ENCODE data around the gene TACC2. TPM values are rescaled to one million over a fixed set of nuclear protein-coding genes. Genes with fewer than 3 reads are reported as not detected.

TACC2 gene
- total RNA-seq, 1 donor from 2014 or later, result not detected

DNA sequence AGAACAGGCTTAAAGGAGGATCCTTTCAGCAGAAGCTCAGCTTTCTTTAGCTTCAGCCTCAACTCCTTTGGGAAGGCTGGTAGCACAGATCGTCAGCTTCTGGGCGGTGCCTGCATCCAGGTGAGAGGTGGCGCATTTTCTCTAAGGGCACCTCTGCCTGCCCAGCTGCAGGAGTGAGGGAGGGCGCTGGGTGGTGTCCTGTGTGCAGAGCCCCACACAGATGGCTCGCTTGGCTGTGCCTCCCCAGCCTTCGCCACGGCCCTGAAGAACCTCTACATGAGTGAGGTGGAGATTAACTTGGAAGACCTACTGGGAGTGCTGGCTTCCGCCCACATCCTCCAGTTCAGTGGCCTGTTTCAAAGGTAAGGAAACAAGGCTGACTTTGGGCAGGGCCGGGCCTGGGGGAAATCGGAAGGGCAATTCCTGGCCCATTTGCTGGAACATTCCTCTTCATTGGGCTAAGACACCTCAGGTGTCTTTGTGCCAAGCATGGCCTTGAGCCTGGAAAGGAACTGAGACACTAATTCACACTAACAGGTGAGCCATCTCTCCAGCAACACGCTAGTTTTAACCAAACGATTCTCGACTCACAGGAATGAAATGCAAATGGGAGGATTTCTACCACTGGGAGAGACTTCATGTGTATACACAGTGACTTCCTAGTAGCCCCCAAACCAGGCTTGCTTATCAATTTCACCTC is 302.0 kb downstream of the TACC2 start:
- Mint-ChIP-seq H3K9me3 (no peaks in the 10 kb centered on the region), H3K4me3 (ENCODE audit: low read depth) (no peak overlapping the region), H3K27ac (no peak overlapping the region), H3K36me3 (ENCODE audit: low read depth) (no peaks in the 10 kb centered on the region), H3K27me3 (ENCODE audit: low read depth) (no peaks in the 10 kb centered on the region), H3K4me1 (ENCODE audit: low read depth) (peaks cover 14% of the 10 kb centered on the region)
- no peak for DNase-seq (ENCODE audit: low spot score)
- intact Hi-C loops (cut with micrococcal nuclease), result no loop called here

DNA sequence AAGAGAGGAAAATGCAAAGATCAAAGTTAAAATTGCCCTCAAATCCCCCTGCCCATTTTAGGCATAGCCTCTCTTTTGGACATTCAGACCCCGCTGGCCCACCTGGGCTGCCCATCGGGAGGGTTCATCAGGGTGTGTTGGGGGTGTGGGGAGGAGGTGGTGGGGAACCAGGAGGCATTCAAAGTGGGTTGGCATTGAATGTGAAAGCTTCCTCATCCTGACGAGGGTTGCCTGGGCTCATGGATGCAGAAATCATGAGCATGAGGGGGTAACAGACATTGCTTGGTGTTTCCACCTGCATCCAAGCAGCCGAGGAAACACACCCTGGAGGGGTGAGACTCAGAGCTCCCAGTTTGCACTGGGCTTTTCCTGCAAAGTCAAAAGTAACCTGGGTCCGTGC is 302.8 kb downstream of the TACC2 start:
- intact Hi-C loops (cut with micrococcal nuclease), result no loop called here
- no peaks in the 10 kb centered on the region for H3K36me3 Mint-ChIP-seq (ENCODE audit: low read depth)
- H3K9me3 Mint-ChIP-seq, result no peaks in the 10 kb centered on the region
- no peak for DNase-seq (ENCODE audit: low spot score)
- no peak overlapping the region for H3K27ac Mint-ChIP-seq
- no peak overlapping the region for H3K4me3 Mint-ChIP-seq (ENCODE audit: low read depth)
- peaks cover 14% of the 10 kb centered on the region for H3K4me1 Mint-ChIP-seq (ENCODE audit: low read depth)
- H3K27me3 Mint-ChIP-seq (ENCODE audit: low read depth), result no peaks in the 10 kb centered on the region

DNA sequence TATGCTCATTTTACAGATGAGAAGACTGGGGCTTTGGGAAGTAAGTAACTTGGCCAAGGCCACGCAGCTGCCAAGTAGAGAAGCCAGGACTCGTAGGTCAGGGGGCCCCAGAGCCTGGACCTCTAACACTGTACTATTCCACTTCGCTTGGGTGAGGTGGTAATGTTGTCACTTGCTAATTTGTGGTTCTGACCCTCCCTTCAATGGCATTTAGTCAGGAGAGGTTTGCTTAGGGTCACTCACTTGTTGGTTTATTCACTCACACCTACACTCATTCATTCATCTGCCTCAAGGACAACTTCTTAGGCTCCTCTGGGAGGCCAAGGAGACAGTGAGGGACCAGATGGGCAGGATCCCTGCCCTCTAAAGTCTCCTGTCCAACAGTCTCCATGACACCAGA is 303.4 kb downstream of the TACC2 start:
- no peak overlapping the region for H3K4me3 Mint-ChIP-seq (ENCODE audit: low read depth)
- H3K27ac Mint-ChIP-seq, result no peak overlapping the region
- intact Hi-C loops (cut with micrococcal nuclease), result no loop called here
- no peak for DNase-seq (ENCODE audit: low spot score)
- peaks cover 3% of the 10 kb centered on the region for H3K27me3 Mint-ChIP-seq (ENCODE audit: low read depth)
- no peaks in the 10 kb centered on the region for H3K36me3 Mint-ChIP-seq (ENCODE audit: low read depth)
- H3K4me1 Mint-ChIP-seq (ENCODE audit: low read depth), result peaks cover 14% of the 10 kb centered on the region
- no peaks in the 10 kb centered on the region for H3K9me3 Mint-ChIP-seq

DNA sequence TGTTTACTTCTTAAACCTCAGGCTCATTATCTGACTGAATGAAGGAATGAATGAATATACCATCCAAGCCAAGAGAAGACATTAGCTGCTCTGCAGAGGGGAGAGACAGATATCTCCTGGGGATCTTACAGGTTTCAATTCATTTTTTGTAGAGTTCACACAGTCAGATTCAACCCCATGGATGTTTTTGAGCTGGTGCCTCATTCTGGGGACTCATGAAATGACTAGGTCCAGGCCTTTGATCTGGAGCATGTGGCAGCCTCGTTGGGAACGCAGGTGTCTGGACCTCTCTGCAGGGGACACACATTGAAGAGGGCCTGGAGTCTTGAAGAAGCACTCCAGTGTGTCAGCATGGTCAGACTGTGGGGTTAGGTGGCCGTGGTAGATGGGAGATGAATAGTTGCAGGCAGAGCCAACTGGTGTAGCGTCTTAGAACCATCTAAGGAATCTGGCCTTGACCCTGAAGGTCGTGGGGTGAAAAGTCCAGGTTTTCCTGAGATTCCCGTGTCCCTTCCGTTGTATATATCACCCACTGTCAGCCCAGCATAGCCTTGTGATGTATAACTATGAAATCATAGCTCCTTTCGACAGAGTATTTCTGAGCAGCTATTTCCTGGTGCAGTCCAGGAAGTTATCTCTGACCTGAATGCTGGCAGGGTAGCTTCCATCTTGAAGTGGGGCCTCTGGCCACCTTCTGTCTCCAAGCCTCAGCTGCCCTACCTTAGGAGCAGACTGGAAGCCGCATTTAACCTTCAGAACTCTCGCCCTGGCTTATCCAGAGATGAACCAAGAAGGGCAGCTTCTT is 304.4 kb downstream of the TACC2 start:
- intact Hi-C loops (cut with micrococcal nuclease), result no loop called here
- no peak overlapping the region for H3K27ac Mint-ChIP-seq
- no peak for DNase-seq (ENCODE audit: low spot score)
- H3K27me3 Mint-ChIP-seq (ENCODE audit: low read depth), result peaks cover 3% of the 10 kb centered on the region
- H3K4me1 Mint-ChIP-seq (ENCODE audit: low read depth), result peaks cover 14% of the 10 kb centered on the region
- H3K9me3 Mint-ChIP-seq, result no peaks in the 10 kb centered on the region
- H3K4me3 Mint-ChIP-seq (ENCODE audit: low read depth), result no peak overlapping the region
- H3K36me3 Mint-ChIP-seq (ENCODE audit: low read depth), result no peaks in the 10 kb centered on the region

DNA sequence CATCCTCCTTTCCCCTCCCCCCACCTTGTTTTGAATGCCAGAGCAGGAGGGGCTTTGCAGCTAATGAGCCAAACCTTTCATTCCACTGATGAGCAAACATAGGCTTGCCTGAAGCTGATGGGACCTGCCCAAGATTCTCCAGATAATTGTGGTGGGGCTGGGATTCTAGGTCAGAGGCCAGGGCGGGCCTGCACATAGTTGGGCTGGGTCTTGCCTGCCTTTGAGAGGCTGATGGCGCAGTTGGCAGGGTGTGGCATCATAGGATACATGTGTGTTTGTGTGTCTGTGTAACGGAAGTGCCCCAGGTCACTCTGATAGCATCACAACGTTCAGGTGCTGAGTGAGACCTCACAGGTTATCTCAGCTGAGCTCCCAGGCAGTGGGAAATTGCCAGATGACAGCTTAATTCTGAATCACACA is 305.0 kb downstream of the TACC2 start:
- H3K27me3 Mint-ChIP-seq (ENCODE audit: low read depth), result peaks cover 3% of the 10 kb centered on the region

DNA sequence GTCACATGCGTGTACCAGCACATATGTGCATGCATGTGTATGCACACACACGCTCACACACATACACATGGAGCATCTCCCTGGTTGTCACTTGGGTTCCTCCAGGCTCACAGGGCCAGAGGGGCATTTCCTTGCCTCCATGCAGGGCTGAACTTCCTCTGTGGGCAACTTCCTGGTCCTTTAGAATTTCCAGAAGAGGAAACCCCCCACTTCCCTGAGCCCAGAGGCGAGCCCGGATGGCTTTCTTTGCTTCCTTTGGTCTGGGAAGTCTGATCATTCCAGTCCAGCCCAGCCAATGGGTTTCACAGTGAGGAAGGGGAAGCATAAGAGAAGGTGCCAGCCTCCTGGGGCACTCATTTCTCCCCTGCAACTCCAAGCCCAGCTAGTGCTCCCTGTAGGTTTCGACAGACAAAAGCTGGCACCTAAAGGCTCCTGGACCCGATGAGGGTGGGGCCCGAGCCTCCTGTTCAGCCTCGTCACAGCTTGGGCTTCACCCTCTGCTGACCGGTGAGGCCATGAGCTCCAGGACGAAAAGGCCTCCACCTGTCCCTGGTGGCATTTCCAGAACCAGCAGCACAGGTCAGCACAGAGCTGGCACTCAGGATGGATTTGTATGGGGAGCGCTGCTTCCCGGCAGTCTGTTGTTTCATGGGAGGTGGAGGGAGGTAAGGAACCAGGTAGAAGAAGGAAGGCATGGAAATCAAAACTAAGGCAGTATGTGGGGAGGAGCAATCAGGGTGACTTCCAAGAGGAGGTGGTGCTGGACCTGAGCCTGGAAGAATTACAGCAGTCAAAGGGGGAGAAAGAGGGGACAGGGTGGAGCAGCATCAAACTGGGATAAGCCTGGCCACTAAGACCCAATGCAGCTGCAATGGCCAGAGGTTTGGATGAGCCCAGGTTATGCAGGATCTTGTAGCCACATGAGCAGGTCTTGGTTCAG is 305.8 kb downstream of the TACC2 start:
- intact Hi-C loops (cut with micrococcal nuclease), result no loop called here
- H3K27ac Mint-ChIP-seq, result no peak overlapping the region
- no peaks in the 10 kb centered on the region for H3K9me3 Mint-ChIP-seq

More for the DNA sequence above, 305.0 kb downstream of the TACC2 start:
- Mint-ChIP-seq H3K4me3 (ENCODE audit: low read depth) (no peak overlapping the region), H3K9me3 (no peaks in the 10 kb centered on the region), H3K4me1 (ENCODE audit: low read depth) (peaks cover 14% of the 10 kb centered on the region), H3K36me3 (ENCODE audit: low read depth) (no peaks in the 10 kb centered on the region), H3K27ac (no peak overlapping the region)
- DNase-seq (ENCODE audit: low spot score), result no peak
- intact Hi-C loops (cut with micrococcal nuclease), result no loop called here

DNA sequence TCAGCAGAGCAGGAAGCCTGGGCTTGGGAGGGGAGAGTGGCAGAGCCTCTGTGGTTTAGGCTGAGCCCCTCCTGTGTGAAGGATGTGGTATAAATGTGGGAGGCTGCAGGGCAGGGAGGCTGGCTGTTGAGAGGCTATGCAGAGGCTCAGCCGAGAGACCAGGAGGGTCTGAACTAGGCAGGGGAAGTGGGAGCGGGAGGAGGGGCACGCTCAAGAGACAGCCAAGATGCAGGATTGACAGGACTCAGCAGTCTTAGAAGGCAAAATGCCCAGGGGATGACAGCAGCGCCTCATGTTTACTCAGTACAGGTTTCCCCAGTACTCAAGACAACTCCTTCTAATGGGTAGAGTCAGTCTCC is 306.5 kb downstream of the TACC2 start:
- no peak overlapping the region for H3K27ac Mint-ChIP-seq
- H3K27me3 Mint-ChIP-seq (ENCODE audit: low read depth), result peaks cover 4% of the 10 kb centered on the region
- H3K4me1 Mint-ChIP-seq (ENCODE audit: low read depth), result peaks cover 13% of the 10 kb centered on the region
- no peaks in the 10 kb centered on the region for H3K9me3 Mint-ChIP-seq
- intact Hi-C loops (cut with micrococcal nuclease), result no loop called here
- H3K4me3 Mint-ChIP-seq (ENCODE audit: low read depth), result no peak overlapping the region
- DNase-seq (ENCODE audit: low spot score), result no peak
- H3K36me3 Mint-ChIP-seq (ENCODE audit: low read depth), result no peaks in the 10 kb centered on the region

More for the DNA sequence above, 305.8 kb downstream of the TACC2 start:
- H3K4me1 Mint-ChIP-seq (ENCODE audit: low read depth), result peaks cover 16% of the 10 kb centered on the region
- peaks cover 4% of the 10 kb centered on the region for H3K27me3 Mint-ChIP-seq (ENCODE audit: low read depth)
- no peaks in the 10 kb centered on the region for H3K36me3 Mint-ChIP-seq (ENCODE audit: low read depth)
- no peak for DNase-seq (ENCODE audit: low spot score)
- no peak overlapping the region for H3K4me3 Mint-ChIP-seq (ENCODE audit: low read depth)

DNA sequence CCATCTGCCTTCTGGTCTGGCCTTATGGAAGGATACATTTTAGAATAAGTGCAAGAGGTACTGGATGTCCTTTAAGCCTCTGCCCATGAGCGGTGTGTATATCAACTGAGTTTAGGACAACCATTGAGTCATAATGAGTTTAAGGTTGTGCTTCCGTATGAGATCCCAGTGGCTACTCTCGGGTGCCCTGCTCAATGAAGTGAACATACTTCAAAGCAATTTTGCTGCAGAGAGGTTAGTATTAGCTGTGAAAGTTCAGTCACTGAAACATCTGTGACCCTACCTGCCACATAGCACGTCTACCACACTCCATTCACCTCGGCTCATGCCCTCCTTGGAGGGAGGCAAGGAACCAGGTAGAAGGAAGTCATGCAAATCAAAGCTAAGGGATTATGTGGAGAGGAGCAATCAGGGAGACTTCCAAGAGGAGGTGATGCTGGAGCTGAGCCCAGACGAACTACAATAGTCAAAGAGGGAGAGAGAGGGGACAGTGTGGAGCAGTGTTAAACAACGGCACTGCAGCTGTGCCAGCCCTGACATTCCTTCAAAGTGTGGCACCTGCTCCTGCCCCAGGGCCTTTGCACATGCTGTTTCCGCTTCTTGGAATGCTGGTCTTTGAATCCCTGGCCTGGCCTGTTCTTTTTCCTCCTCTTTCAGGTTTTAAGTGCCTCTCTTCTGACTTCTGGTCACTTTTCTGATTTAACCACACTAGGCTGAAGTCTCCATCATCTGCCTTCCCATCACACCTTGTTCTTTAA is 307.6 kb downstream of the TACC2 start:
- H3K27me3 Mint-ChIP-seq (ENCODE audit: low read depth), result peaks cover 4% of the 10 kb centered on the region
- peaks cover 13% of the 10 kb centered on the region for H3K4me1 Mint-ChIP-seq (ENCODE audit: low read depth)
- no peak for DNase-seq (ENCODE audit: low spot score)
- intact Hi-C loops (cut with micrococcal nuclease), result no loop called here
- H3K27ac Mint-ChIP-seq, result no peak overlapping the region
- no peaks in the 10 kb centered on the region for H3K36me3 Mint-ChIP-seq (ENCODE audit: low read depth)
- H3K9me3 Mint-ChIP-seq, result no peaks in the 10 kb centered on the region
- no peak overlapping the region for H3K4me3 Mint-ChIP-seq (ENCODE audit: low read depth)

DNA sequence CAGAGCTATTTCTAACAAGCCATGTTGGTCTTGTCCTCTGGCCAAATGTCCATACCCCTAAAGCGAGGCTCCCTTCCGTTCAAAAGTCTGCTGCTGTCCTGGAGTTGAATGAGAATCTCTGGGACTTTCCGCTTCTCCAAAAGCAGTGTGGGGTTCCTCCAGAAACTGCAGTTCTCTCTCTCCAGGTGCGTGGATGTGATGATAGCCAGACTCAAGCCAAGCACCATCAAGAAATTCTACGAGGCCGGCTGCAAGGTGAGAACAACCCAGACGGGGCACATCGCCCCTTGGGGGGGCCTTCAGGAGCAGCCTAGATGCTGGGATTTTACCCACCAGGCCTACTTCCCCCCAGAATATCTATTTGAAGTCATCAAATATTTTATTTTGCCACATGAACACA is 308.6 kb downstream of the TACC2 start:
- Mint-ChIP-seq H3K9me3 (no peaks in the 10 kb centered on the region), H3K4me3 (ENCODE audit: low read depth) (no peak overlapping the region), H3K4me1 (ENCODE audit: low read depth) (peaks cover 13% of the 10 kb centered on the region), H3K27ac (no peak overlapping the region), H3K36me3 (ENCODE audit: low read depth) (no peaks in the 10 kb centered on the region), H3K27me3 (ENCODE audit: low read depth) (peaks cover 4% of the 10 kb centered on the region)
- DNase-seq (ENCODE audit: low spot score), result no peak
- intact Hi-C loops (cut with micrococcal nuclease), result no loop called here

DNA sequence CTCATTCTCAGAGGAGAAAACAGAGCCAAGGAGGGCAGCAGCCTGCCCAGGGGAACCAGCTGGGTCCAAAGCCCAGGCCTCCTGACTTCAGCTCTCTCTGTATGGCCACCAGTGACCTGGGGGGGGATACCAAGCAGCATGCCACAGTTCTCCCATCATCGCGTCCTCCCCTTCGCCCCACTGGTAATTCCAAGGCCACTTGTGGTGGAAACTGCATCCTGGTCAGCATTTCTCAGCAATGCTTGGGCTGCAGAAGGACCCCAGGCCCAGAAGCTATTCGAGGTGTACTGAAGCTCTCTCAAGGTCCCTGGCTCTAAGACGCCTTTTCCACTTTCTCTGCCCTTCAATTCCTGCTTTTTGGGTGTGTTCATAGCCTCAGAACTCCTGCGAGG is 309.2 kb downstream of the TACC2 start:
- Mint-ChIP-seq H3K27me3 (ENCODE audit: low read depth) (peaks cover 4% of the 10 kb centered on the region), H3K27ac (no peak overlapping the region)
- intact Hi-C loops (cut with micrococcal nuclease), result loop anchor here (1.0 to 2.0 kb wide), 2 partner anchors 45 to 267 kb away; no protein-coding TSS in a partner anchor

DNA sequence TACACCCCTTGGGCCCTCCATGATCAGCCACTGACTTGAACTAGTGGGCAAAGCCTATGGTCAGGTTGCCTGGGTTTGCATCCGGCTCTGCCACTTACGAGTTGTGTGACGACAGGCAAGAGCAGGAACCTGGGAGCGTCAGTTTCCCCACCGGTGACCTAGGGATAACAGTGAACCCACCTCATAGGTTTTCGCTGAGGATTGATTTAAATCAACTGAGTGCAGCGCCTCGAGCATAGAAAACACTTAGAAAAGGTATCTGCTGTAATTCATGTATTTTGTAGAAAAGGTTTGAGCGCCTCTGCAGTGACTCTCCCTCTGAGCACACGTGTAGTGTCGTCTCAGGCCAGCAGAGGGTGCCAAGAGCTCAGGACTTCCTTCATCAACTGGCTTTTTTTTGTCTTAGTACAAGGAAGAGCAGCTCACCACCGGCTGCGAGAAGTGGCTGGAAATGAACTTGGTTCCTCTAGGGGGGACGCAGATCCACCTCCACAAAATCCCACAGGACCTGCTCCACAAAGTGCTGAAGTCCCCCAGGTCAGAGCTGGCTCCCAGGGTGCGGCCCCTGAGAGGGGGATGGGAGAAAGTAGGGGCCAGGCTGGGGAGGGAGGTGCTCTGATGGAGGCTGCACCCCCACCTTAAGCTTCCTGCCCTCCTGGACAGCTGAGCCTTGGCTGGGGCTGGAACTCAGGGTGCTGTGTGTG is 309.8 kb downstream of the TACC2 start:
- H3K27me3 Mint-ChIP-seq (ENCODE audit: low read depth), result peaks cover 6% of the 10 kb centered on the region
- DNase-seq (ENCODE audit: low spot score), result peak; percentile 34
- intact Hi-C loops (cut with micrococcal nuclease), result loop anchor here (1.0 to 2.0 kb wide), 3 partner anchors 44 to 267 kb away; no protein-coding TSS in a partner anchor
- no peaks in the 10 kb centered on the region for H3K9me3 Mint-ChIP-seq
- H3K36me3 Mint-ChIP-seq (ENCODE audit: low read depth), result no peaks in the 10 kb centered on the region
- H3K4me3 Mint-ChIP-seq (ENCODE audit: low read depth), result no peak overlapping the region
- peaks cover 10% of the 10 kb centered on the region for H3K4me1 Mint-ChIP-seq (ENCODE audit: low read depth)
- H3K27ac Mint-ChIP-seq, result no peak overlapping the region

More for the DNA sequence above, 309.2 kb downstream of the TACC2 start:
- Mint-ChIP-seq H3K9me3 (no peaks in the 10 kb centered on the region), H3K4me3 (ENCODE audit: low read depth) (no peak overlapping the region), H3K4me1 (ENCODE audit: low read depth) (peaks cover 13% of the 10 kb centered on the region), H3K36me3 (ENCODE audit: low read depth) (no peaks in the 10 kb centered on the region)
- DNase-seq (ENCODE audit: low spot score), result no peak
